Measurements from ENCODE around the gene ROBO1. TPM values are rescaled to one million over a fixed set of nuclear protein-coding genes. Genes with fewer than 3 reads are reported as not detected.

Gene ROBO1
- total RNA-seq, 4 donors from 2014 or later, result 8.6 to 26.3 (median 16.6) TPM

DNA sequence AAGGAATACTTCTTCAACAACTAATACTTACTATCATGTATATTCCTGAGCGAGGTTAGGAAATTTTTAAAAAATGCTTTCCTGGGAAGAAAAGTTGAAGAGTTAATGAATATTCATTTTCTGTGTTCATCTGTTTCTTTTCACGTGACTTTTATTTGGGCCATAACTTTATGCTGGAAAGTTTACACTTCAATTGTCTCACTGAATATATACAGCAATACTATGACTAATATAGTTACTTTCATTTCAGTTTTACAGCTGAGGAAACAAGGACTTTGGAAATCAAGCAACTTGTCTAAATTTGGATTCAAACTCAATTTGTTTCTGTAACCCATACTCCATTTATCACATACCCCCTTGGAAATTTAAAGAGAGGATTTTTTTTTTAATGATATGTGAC lies 894.2 kb downstream of the ROBO1 start:
- WGBS, 2 donors, result 92 to 93% methylated on average over 2 of the region's 2 CpGs
- intact Hi-C loops (cut with DNase I), result no loop called here

GRCh38 chr3:78872195-78872594 lies 895.6 kb downstream of the ROBO1 start:
- Histone ChIP-seq H3K36me3 (no peaks in the 10 kb centered on the region), H3K27me3 (no peaks in the 10 kb centered on the region), H3K27ac (no peak overlapping the region), H3K4me3 (replicated peaks in 1 of 3) (no peak overlapping the region), H3K4me1 (peaks cover 0 to 6% of the 10 kb centered on the region in 2 donors), H3K9me3 (no peaks in the 10 kb centered on the region)
- no peak for TF ChIP-seq CTCF (IDR thresholded peaks at IDR 0.05)
- WGBS, 2 donors, result 34 to 40% methylated on average over 3 of the region's 3 CpGs
- no peak for DNase-seq
- intact Hi-C loops (cut with DNase I), result no loop called here

More for the DNA sequence above, 894.2 kb downstream of the ROBO1 start:
- Histone ChIP-seq H3K4me3 (replicated peaks in 1 of 3) (no peak overlapping the region), H3K36me3 (no peaks in the 10 kb centered on the region), H3K27me3 (no peaks in the 10 kb centered on the region), H3K4me1 (peaks cover 0 to 6% of the 10 kb centered on the region in 2 donors), H3K27ac (no peak overlapping the region), H3K9me3 (no peaks in the 10 kb centered on the region)
- no peak for TF ChIP-seq CTCF (IDR thresholded peaks at IDR 0.05)
- TF ChIP-seq POLR2A (IDR thresholded peaks at IDR 0.05), result no peak
- DNase-seq, result no peak

DNA sequence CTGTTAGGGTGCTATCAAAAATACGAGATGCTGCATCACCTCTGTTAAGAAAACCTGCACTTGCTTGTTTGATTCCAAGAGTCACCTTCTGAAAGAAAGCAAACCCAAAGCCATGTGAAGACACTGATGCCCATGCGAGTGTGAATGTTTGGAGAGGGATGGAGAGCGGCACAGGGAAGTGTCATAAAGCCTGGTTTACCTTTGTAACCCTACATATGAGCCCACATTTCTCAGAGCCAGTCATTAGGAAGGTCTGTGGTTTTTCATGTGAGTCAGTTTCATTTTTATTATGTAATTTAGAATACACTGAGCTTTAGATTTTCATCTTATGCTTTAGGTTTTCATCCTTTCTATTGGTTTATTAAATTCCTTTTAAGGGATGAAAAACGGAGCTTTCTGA lies 896.8 kb downstream of the ROBO1 start:
- Histone ChIP-seq H3K27ac (no peak overlapping the region), H3K27me3 (no peaks in the 10 kb centered on the region), H3K4me1 (peaks cover 0 to 6% of the 10 kb centered on the region in 2 donors), H3K9me3 (no peaks in the 10 kb centered on the region), H3K4me3 (replicated peaks in 1 of 3) (no peak overlapping the region), H3K36me3 (no peaks in the 10 kb centered on the region)
- no peak for DNase-seq
- TF ChIP-seq POLR2A (IDR thresholded peaks at IDR 0.05) (no peak), CTCF (IDR thresholded peaks at IDR 0.05) (no peak)
- WGBS, 2 donors, result 91 to 94% methylated on average over 4 of the region's 4 CpGs
- intact Hi-C loops (cut with DNase I), result no loop called here

DNA sequence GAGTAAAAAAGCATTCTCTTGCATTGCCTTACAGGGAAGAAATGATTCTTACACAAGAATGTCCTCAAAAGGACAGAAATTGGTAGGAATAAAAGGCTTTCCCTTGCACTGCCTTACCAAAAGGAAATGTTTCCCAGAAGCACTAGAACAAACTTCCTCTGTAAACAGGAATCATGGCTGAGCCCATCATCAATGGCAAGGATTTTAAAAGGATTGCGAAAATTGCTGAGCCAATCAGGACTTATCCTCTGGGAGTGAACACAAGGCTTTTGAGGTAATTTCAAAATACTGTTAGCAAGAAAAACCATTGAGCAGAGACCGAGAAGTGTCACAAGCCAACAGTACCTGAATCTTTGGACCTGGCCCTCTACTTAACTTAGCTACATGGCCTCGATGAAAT lies 897.3 kb downstream of the ROBO1 start:
- no peak overlapping the region for H3K4me3 ChIP-seq (replicated peaks in 1 of 3)
- intact Hi-C loops (cut with DNase I), result no loop called here
- H3K27me3 ChIP-seq, result no peaks in the 10 kb centered on the region
- no peaks in the 10 kb centered on the region for H3K36me3 ChIP-seq
- DNase-seq, result no peak
- H3K9me3 ChIP-seq, result no peaks in the 10 kb centered on the region
- no peak overlapping the region for H3K27ac ChIP-seq
- no peak for TF ChIP-seq CTCF (IDR thresholded peaks at IDR 0.05)
- TF ChIP-seq POLR2A (IDR thresholded peaks at IDR 0.05), result no peak
- peaks cover 0 to 4% of the 10 kb centered on the region in 2 donors for H3K4me1 ChIP-seq
- 89 to 94% methylated on average over 3 of the region's 3 CpGs for WGBS, 2 donors

- Histone ChIP-seq H3K4me1 (no peaks in the 10 kb centered on the region), H3K9me3 (no peaks in the 10 kb centered on the region), H3K27ac (no peak overlapping the region), H3K4me3 (replicated peaks in 1 of 3) (no peak overlapping the region), H3K36me3 (no peaks in the 10 kb centered on the region), H3K27me3 (no peaks in the 10 kb centered on the region)
- TF ChIP-seq CTCF (IDR thresholded peaks at IDR 0.05), result no peak
- DNase-seq, result no peak
- intact Hi-C loops (cut with DNase I), result no loop called here
- WGBS, 2 donors, result 86 to 90% methylated on average over 1 of the region's 1 CpG
These were observed 899.2 kb downstream of the ROBO1 start for GRCh38 chr3:78868570-78868969.

Measured in thyroid gland (tissue), 4 donors.